ENCODE data around the gene POMGNT1.

GRCh38 chr1:46197964-46198811 lies at the start of gene POMGNT1:
- TF ChIP-seq CTCF (IDR thresholded peaks at IDR 0.05) (no peak), POLR2A (IDR thresholded peaks at IDR 0.05; ENCODE audit: low read depth) (no peak), EP300 (IDR thresholded peaks at IDR 0.05) (no peak)
